Vein endothelial cell (primary cell): ENCODE measurements around the gene PRPF6. TPM values are rescaled to one million over a fixed set of nuclear protein-coding genes. Genes with fewer than 3 reads are reported as not detected.

Source experiments
- small RNA-seq: library from RNA; depleted of rRNA; stranded (forward); fragments of <200 nt; gene quantifications from one replicate; pipeline ENCODE3, GENCODE V24; 2012
- total RNA-seq: library from RNA; depleted of rRNA; stranded (reverse); fragments of >200 nt; gene quantifications from 2 replicates; pipeline ENCODE4 v1.2.3, GENCODE V29; 2012

PRPF6 gene
- total RNA-seq, result 66.8 and 80.7 TPM in 2 replicates

GRCh38 chr20:63980806-63981728 is at the start of gene PRPF6:
PRPF6 (plus strand) TSS chr20:63981132; CDS start chr20:63981246, 114 bp downstream.

DNA sequence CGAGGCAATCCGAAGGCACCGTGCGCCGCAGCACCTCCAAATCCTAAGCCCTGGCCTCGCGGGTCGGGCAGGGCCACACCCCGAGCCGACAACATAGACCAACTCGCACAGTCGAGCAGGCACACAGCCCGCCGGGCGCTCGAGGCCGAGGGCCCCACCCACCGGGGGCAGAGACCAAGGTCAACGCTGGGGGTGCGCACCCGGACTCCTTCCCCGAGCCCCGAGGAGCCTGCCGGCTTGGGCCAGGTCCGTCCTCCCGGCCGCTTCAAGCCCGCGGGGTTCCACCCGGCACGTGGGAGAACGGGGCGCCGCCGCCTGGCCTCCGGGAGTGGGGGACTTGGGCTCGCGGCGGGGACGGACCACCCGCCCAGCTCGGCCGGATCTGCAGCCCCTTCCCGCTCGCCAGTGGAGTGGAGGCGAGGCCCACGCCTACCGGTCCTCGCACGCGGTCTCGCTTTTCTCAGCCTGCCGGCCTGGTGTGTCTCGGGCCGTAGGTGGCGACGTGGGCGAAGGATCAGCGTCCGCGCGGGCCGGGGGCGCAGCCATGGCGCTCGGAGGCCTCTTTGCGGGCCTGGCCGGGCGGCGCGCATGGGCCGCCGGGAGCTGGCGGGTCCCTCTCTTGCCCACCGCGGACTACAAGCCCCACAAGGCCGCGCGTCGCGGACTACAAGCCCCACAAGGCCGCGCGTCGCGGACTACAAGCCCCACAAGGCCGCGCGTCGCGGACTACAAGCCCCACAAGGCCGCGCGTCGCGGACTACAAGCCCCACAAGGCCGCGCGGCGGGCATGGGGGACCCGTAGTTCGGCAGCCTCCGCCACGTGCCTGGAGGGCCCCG is 24.9 kb upstream of the PRPF6 start, which contains the start of gene UCKL1:
UCKL1 (minus strand) TSS at position 590 of the 837 bp plus-strand sequence; CDS start at position 546, 44 bp downstream.

GRCh38 chr20:63969838-63970713 is 10.9 kb upstream of the PRPF6 start, which contains the start of gene ZNF512B:
ZNF512B (minus strand) TSS chr20:63969930; CDS start chr20:63967950, 1,980 bp downstream.

GRCh38 chr20:63979557-63980316 is 1.2 kb upstream of the PRPF6 start, which contains the start of gene SAMD10:
SAMD10 (minus strand) TSS chr20:63979642; CDS start chr20:63979467, 175 bp downstream.

DNA sequence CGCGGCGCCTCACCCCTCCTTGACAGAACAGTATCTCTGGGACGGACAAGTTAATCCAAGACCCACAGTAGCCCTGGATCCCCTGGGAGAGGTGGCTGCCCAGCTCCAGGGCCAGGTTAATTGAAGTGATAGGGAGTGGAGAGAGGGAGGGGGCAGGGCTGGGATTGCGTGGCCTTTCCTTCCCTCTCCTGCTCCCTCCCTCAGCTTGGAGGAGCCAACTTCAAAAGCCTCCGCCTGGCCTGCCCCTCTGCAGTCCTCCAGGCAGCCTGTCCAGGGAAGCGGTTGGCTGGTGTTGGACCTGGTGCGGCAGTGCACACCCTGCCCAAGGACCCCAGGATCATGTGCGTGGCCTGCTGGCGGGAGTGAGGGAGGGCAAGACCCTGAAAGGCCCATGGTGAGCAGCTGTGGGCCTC is 55.0 kb downstream of the PRPF6 start, which contains the start of gene C20orf204:
C20orf204 (plus strand) TSS at position 250 of the 413 bp plus-strand sequence; CDS start at position 392, 142 bp downstream.

GRCh38 chr20:64049060-64049877 is 68.3 kb downstream of the PRPF6 start, which contains the start of gene SOX18:
SOX18 (minus strand) TSS chr20:64049639; CDS start chr20:64049516, 123 bp downstream.

DNA sequence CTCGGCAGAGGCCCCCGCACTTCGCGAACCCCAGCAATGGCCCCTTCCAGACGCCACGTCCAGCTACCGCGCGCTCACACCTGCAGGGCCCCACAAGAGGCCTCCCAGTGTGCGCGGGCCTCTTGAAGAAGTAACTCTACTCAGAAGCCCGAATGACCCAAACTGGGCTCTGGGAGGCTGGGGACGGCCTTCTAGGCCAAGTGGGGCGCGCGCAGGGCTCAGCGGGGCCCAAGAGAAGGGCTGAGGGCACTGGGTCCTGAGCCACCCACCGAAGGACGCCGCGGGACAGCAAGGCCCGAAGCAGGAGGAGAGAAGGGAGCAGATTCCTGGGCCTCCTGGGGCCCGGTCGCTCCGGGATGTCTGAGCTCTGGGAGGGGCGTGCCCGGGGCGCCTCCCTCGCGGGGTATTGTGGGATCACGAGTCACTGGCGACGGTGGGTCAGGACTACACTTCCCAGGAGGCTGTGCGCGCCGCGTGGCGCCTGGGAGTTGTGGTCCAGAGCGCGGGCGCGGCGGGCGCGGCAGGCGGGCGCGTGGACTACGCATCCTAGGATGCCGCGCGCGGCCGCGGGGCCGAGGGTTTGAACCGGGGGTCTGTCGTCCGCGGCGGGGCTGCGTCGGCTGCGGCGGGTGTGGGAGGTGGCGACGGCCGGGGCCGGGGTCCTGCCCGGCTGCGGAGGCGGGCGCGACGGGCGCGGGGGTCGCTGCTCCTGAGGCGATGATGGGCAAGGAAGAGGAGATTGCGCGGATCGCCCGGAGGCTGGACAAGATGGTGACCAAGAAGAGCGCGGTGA is 81.9 kb downstream of the PRPF6 start, which contains the start of gene TCEA2:
TCEA2 (plus strand) TSS at position 603 of the 793 bp plus-strand sequence; CDS start at position 718, 115 bp downstream.

GRCh38 chr20:64079273-64080012 is 98.5 kb downstream of the PRPF6 start, which contains the start of gene RGS19:
RGS19 (minus strand) TSS chr20:64079518; CDS start chr20:64076886, 2,632 bp downstream.

GRCh38 chr20:64080013-64080812 is 99.3 kb downstream of the PRPF6 start, which contains the start of gene OPRL1:
OPRL1 (plus strand) TSS chr20:64080082; CDS start chr20:64092721, 12,639 bp downstream.

Small RNA genes lying within 50 kb of the gene (small RNA-seq; reads per million reads assigned to genes)
- gene AL355803.1, result not detected
- not detected for gene MIR647
- gene MIR6813, result 1.2 reads per million, percentile 64 among the genes with 10 or more reads in this experiment

Other genes starting within 250 kb of the PRPF6 start
- 2.9 and 3.7 TPM in 2 replicates for gene LIME1, start 244.5 kb upstream of the PRPF6 start, total RNA-seq
- gene SLC2A4RG, start 241.4 kb upstream of the PRPF6 start, total RNA-seq, result 26.7 and 35.9 TPM in 2 replicates
- gene ZBTB46, start 149.9 kb upstream of the PRPF6 start, total RNA-seq, result 13.1 and 14.4 TPM in 2 replicates
- not detected in 2 replicates for gene ABHD16B, start 119.6 kb upstream of the PRPF6 start, total RNA-seq
- gene TPD52L2, start 115.9 kb upstream of the PRPF6 start, total RNA-seq, result 153 and 174 TPM in 2 replicates
- 89.5 and 96.4 TPM in 2 replicates for gene DNAJC5, start 86.0 kb upstream of the PRPF6 start, total RNA-seq
- 32.4 and 37.9 TPM in 2 replicates for gene UCKL1, start 24.7 kb upstream of the PRPF6 start, total RNA-seq
- gene ZNF512B, start 11.2 kb upstream of the PRPF6 start, total RNA-seq, result 18.9 and 22.9 TPM in 2 replicates
- 3.7 and 6.5 TPM in 2 replicates for gene SAMD10, start 1.5 kb upstream of the PRPF6 start, total RNA-seq
- gene C20orf204, start 55.0 kb downstream of the PRPF6 start, total RNA-seq, result 3.6 and 3.9 TPM in 2 replicates
- gene SOX18, start 68.5 kb downstream of the PRPF6 start, total RNA-seq, result 52.4 and 56.8 TPM in 2 replicates
- 25.5 and 43.8 TPM in 2 replicates for gene TCEA2, start 82.1 kb downstream of the PRPF6 start, total RNA-seq
- gene RGS19, start 98.4 kb downstream of the PRPF6 start, total RNA-seq, result 28.9 and 29.7 TPM in 2 replicates
- 1.3 and 2.9 TPM in 2 replicates for gene OPRL1, start 99.0 kb downstream of the PRPF6 start, total RNA-seq
- gene LKAAEAR1, start 103.3 kb downstream of the PRPF6 start, total RNA-seq, result 0.33 TPM in 1 of 2 replicates, not detected in the other
- gene NPBWR2, start 126.4 kb downstream of the PRPF6 start, total RNA-seq, result not detected in 2 replicates
- gene MYT1, start 183.3 kb downstream of the PRPF6 start, total RNA-seq, result not detected in 2 replicates